HG03025 (cell line): ENCODE results near the gene FNDC10.
"Not testable (repeated sequence)": the region's sequence is repeated elsewhere in the genome, so short reads cannot be mapped to it uniquely, and the experiment has no call there.

Experiments used
- ATAC-seq: cut with Tn5 transposase; IDR thresholded peaks from one replicate; pipeline ENCODE4 v1.9.1; 2021; ENCODE audit warnings: mild to moderate bottlenecking, moderate library complexity; ENCODE audit not compliant: unreplicated experiment, low FRiP score

Gene FNDC10

GRCh38 chr1:1599935-1600860 is at the start of gene FNDC10:
FNDC10 (minus strand) TSS chr1:1600135; CDS start chr1:1600015, 120 bp downstream.
- ATAC-seq: no peak

DNA sequence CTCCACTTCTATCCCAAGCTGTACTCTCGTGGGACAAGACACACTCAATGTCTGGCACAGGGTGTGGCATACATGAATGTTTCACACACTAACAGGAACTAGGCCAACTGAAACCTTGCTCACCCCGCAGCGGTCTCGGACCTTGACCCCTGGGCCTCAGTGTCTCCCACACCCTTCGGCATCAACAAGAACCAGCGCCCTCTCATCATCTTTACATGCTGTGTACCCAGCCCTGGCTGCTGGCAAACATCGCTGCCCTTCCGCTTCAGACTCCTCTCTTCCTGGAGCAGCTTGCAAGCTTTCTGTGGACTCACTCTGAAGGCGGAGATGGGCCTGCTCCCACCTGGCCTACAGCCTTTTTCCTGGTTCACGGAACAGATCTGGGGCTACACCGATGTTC is 48.3 kb upstream of the FNDC10 start:
- not testable (repeated sequence) for ATAC-seq

- not testable (repeated sequence) for ATAC-seq
Observed at GRCh38 chr1:1647567-1648241, 47.8 kb upstream of the FNDC10 start.

- not testable (repeated sequence) for ATAC-seq
Observed at GRCh38 chr1:1646326-1646725, 46.4 kb upstream of the FNDC10 start.

GRCh38 chr1:1640711-1641461 is 41.0 kb upstream of the FNDC10 start:
- ATAC-seq: not testable (repeated sequence)

- not testable (repeated sequence) for ATAC-seq
Observed at GRCh38 chr1:1640081-1640480, 40.1 kb upstream of the FNDC10 start.

- ATAC-seq: not testable (repeated sequence)
Observed at GRCh38 chr1:1639368-1639767, 39.4 kb upstream of the FNDC10 start.

- ATAC-seq: not testable (repeated sequence)
Observed at GRCh38 chr1:1638528-1638927, 38.6 kb upstream of the FNDC10 start.

DNA sequence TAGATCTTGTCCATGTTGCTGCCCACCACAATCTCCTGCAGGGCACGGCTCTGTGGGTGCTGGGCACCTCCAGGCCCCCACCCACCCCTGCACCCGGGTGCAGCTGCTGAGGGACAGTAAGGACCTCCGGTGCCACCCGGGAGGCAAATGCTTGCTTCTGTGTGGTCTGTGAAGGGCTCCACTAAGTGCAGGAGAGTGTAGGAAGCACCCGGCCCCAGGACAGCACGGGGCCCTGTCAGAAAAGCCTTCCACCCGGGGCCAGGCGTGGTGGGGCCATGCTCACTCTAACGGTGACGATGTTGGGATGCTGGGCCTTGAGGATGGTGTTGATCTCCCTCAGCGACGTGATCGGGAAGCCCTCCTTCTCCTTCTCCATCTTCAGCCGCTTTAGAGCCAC is 37.5 kb upstream of the FNDC10 start:
- ATAC-seq: not testable (repeated sequence)

DNA sequence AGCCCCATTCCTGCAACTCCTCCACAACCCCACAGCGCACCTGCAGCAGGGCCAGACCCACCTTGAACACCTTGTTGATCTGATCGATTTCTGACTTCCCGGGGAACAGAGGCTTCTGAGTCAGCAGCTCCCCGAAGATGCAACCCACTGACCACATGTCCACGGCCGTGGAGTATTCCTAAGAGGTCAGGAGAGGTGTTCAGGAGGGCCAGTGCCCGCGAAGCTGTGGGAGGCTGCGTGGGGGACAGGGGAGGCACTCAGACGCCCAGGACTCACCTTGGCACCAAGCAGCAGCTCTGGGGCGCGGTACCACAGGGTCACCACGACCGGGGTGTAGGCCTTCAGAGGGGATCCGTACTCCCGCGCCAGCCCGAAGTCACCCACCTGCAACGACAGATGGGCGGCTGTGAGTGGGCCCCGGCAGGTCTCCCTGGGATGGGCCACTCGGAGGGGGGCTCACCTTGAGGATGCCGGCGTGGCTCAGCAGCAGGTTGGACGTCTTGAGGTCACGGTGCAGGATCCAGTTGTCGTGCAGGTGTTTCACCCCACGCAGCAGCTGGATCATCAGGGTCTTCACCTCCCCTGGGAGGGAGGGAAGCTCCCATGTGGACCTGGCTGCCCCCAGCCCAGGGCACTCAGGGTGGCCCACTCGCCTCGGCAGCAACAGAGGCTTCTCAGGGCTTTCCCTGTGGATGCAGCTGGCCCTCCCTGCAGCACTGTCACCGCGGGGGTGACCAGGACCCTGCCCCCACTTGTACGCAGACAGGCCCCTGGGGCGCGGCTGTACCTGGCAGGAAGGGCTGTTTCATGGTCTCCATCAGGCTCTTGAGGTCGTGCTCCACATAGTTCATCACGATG is 36.9 kb upstream of the FNDC10 start:
- not testable (repeated sequence) for ATAC-seq

DNA sequence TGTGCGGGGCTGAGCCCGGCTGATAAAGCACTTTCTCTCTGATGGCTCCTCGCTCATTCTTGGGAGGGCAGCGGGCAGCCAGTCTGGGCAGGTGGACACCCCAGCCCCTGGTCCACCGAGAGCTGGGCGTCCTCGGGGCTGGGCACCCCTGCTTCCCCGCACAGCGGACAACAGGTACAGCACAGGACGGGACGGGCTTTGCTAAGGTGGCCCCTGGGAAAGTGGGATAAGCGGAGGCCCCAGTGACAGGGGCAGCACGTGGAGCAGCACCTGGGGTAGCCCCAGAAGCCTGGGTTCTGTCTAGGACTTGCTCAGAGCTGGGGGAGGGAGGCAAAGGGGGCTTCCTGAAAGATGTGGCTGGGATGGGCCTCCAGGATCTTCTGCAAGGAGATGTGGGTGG is 34.7 kb upstream of the FNDC10 start:
- ATAC-seq: not testable (repeated sequence)

DNA sequence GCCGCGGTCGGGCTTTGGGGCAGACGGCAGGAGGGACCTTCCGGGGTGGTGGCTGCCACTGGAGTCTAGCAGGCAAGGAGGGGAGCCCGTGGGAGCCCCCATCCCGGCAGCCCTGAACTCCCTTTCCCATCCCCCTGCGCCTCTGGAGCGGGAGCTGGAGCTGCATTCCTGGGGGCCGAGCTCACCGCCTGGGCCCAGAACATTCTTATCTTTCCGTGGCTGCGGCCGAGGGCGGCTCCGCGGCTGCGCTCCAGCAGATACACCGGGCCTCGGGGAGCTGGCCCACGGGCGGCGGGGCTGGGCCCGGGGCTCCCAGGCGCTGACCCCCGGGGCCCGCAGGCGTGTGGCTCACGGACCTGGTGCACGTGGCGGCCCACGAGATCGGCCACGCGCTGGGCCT is 33.5 kb upstream of the FNDC10 start:
- not testable (repeated sequence) for ATAC-seq

- no peak for ATAC-seq
Observed at GRCh38 chr1:1631782-1632420, 32.0 kb upstream of the FNDC10 start, which contains the start of gene MMP23B. MMP23B (plus strand) TSS chr1:1632173; CDS start chr1:1632219, 46 bp downstream.

- ATAC-seq: no peak
Observed at GRCh38 chr1:1630965-1631781, 31.2 kb upstream of the FNDC10 start.

DNA sequence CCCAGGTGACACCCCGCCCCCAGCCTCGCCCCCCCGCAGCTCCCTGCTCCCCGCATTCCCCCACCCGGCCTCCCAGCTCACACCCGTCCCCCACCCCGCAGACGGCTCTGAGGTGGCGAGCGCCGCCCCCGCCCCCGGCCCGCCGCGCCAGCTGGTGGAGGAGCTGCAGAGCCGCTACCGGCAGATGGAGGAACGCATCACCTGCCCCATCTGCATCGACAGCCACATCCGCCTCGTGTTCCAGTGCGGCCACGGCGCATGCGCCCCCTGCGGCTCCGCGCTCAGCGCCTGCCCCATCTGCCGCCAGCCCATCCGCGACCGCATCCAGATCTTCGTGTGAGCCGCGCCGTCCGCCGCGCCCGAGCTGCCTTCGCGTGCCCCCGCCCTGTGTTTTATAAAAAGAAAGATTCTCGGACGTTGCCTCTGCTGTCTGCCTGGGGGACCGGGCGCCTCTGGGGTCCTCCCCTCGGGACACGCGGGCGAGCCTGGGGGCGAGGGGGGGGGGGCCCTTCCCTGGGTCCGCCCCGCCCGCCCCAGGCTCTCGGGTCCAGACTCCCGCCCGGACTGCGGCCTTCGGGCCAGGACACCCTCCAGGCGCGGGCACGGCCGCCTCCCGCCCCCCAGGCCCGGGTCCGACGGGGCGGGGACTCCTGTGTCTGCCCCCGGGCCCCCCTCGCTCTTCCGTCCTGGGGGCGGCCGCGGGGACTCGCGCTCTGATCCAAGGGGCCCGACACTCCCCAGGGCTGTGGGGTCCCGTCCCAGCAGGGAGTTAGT is 30.4 kb upstream of the FNDC10 start:
- no peak for ATAC-seq

DNA sequence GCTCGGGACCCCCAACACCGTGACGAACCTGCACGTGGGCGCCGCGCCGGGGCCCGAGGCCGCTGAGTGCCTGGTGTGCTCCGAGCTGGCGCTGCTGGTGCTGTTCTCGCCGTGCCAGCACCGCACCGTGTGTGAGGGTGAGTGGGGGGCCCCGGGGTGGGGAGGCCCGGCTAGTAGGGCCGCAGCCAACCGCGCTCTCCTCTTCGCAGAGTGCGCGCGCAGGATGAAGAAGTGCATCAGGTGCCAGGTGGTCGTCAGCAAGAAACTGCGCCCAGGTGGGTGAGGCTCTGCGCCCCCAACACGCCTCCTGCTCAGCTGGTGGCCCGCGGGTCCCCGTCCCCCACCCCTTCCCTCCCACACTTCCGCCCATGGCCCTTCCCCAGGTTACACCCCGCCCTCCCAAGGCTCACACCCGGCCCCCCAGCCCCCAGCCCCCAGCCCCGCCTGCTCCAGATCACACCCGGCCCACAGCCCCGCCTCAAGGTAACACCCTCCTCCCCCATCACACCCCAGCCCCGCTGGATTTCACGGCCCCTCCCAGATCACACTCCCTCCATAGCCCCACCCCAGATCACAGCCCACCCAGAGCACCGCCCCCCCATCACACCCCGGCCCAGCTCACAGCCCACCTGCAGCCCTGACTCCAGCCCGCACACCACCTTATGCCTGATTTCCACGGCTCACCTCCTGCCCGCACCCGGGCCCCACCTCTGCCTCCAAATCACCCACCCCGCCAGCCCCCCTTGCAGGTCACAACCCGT is 29.7 kb upstream of the FNDC10 start:
- no peak for ATAC-seq
